GM15510 (cell line): ENCODE measurements around the gene PKNOX2.

Source experiments
- POLR2A ChIP-seq: IDR thresholded peaks from 3 replicates; pipeline ENCODE4 v1.6.1; 2011; ENCODE audit warnings: borderline replicate concordance; ENCODE audit not compliant: insufficient read length; ENCODE audit errors: extremely low read depth

PKNOX2 gene

DNA sequence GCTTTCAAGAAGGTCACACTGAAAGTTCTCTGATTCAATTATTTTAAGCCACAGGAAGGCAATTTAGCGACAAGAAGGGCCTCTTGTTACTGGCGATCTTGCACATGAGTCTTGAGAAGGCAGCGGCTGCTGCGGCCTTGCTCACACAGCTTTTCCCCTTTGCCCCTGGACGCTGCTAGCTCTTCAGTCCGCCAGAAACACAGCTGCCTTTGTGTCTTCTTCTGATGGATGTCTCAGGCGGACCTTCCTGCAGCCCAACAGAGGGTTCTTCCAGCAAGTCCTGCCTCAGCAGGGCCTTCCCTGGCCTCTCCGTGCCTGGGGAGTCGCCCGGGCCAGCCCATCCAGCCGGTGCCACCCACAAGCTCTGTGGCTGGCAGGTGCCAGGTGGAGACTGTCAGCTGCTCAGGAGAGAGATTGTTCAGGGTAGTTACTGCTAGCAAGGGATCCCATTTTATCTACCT lies 59.4 kb downstream of the PKNOX2 start:
- no peak for TF ChIP-seq POLR2A

DNA sequence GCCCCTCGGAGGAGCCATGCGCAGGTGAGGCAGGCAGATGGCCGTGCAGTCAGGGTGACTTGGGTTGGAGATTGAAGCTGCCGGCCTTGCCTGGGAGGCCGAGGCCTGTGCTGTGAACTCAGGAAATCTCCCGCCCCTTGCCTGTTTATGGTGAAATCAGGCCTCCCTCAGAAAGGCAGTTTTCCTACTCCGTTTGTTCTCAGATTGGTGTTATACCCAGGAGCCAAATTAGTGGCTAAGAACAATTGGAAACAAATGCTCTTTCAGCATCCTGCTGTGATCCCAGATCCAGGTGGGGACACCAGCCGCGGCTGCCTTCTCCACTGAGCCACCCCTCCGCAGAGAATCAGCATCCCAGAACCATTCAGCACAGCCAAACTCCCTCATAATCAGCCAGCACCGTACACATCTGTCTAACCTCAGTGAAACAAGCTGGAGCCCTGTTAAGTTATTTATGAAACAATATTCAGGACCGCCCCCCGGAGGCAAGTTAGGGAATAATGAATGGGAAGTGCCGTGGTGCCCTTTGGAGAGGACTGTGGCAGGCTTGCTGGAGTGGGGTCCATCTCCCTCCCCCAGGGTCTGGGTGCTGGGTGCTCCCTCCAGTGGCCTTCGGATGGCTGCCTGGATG lies 60.0 kb downstream of the PKNOX2 start:
- no peak for TF ChIP-seq POLR2A

DNA sequence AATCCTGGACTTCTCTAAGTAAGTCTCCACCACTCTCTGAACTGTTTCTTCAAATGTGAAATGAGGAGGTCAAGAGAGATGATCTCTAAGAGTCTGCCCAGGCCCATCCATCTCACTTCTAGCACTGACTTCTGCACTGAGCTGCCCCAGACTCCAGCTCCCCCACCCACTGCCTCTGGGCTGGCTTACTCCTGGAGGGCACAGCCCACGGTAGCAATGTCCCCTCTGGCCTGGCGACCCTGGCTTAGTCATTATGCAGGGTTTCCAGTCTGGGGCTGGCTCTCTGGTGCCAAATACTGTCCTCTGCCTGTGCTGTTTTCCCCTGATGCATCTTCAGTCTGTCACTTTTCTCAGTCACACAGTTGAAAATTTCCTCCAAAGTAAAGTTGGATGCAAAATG lies 60.9 kb downstream of the PKNOX2 start:
- no peak for TF ChIP-seq POLR2A

DNA sequence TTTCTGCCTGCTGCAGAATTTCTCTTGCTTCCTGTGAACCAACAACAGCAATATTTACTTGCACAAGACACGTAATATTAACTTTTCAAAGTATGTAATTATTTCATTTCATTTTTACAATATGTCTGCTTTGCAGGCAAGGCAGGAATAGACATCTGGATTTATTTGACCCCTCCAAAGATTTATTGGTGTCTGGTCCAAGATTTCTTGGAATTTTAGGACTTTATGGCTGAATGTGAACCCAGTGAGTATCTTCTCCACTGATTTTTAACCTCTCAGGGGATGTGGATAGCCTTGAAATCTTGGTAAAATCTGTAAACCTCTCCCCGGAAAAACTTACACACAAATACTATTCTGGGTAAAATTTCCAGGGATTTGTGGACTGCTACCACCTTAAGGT lies 61.5 kb downstream of the PKNOX2 start:
- no peak for TF ChIP-seq POLR2A

DNA sequence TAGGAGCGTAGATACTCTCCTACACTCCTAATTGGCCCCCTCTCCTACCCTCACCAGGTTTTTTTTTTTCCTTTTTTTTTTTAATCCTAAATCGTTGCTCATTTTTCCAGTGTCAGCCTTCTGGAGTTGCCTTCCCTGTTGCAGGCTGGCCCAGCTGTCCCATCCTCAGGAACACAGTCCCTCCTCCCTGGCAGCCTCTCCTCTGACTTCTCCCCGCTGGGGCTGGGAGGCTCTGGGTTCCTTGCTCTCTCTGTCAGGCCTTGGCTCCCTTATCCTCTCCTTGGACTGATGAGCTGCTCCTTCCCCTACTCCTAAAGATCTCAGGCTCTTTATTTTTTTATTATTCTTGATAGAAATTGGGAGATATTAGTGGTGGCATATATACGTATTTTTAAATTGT lies 62.2 kb downstream of the PKNOX2 start:
- TF ChIP-seq POLR2A: no peak

DNA sequence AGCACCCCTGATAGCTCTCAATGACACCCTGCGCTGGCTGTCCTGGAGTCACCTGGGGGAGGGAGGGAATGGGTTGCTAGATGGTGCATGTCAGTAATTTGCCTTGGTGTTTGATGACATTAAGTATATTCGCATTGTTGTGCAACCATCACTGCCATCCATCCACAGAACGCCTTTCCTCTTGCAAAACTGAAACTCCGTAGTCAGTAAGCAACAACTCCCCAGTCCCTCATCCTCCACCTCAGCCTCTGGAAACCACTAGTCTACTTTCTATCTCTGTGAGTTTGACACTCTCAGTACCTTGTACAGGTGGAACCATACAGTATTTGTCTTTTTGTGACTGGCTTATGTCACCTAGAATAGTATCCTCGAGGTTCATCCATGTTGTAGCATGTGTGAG lies 62.6 kb downstream of the PKNOX2 start:
- TF ChIP-seq POLR2A: no peak

DNA sequence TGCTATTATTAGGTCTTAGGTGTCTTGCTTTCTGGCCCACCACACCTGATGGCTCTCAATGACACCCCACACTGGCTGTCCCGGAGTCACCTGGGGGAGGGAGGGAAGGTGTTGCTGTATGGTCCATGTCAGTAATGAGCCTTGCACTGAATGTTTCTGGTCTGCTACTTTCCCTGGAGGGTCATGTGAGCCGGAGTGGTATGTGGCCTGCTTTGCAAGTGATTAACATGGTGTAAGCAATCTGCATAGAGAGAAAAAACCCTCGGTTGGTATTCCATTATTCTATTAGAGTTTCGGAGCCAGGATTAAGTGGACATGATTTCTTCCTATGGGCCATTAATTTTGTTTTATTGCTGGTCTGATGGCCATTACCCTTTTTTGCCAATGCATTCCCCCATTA lies 63.9 kb downstream of the PKNOX2 start:
- no peak for TF ChIP-seq POLR2A

DNA sequence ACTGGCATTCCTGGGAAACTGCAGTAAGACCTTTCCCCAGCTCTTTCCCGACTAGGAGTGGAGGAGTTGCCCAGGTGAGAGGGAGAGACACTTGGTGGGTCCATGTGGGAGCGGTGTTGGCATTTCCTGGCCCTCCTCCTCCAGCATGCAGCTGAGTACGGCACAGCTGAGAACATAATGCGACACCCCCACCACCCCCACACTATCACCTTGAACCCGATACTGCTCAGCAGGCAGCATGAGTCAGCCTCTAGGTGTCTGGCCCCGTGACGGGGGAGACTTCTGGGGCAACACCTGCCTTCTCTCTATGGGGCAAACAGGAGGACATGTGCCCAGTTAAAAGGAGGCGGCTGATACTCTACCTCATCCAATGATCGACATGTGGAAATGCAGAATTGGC lies 64.4 kb downstream of the PKNOX2 start:
- TF ChIP-seq POLR2A: no peak

DNA sequence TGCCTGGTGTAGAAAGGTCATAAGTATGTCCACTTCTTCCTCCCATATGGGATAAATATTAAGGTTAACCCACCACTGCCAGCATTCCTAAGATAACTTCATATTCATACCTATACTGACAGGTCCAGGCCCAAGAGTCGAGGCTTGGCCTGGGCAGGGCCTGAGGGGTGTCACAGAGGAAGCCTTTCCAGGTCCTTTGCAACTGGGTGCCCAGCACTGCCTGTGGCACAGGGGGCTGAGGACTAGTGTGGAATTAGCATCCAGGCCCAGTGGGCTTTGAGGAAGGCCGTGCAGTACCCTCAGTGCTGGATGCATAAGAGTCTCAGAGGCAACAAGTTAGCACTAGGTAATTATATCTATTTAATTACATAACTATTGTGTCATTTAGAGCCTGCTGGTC lies 65.4 kb downstream of the PKNOX2 start:
- no peak for TF ChIP-seq POLR2A

DNA sequence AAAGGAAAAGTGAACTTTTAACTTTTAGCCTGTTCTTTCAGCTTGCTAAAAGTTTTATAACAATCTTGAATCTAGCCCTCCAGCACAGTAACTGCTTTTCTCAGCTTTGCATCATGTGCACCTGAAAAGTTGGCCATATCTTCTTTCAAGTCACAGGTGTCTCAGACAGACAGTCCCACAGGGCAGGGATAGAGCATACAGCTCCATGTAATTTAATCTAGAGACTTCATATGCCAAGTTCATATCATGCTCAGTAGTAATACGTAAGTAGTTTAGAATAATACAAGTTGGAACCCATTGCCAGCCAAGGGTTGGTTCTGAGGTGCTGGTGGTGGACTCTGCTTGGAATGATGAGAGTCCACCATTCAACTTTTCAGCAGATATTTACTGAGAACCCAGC lies 68.6 kb downstream of the PKNOX2 start:
- TF ChIP-seq POLR2A: no peak

DNA sequence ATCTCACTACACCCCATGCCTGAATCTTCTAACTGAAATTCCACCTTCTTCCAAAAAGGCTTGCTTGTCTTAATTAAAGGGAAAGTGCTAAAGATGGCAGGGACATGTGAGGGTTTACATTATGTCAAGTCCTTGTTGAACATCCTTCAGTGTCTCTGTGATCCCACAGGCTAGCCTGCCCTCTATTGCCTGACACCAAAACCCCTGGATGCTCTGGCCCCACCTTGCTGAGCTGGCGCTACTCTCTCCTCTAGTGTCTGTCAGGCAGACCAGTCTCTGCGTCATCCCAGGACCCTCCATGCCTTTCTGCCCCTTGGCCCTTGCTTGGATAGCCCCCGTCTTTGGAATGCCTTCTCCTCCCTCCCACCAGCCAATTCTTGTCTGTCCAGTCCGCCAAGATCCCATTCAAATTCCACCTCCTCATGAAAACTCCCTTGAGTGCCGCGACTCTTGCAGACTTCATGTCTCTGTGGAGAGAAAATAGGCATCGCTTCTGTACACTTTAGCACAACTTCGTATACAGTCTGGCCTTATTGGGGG lies 69.3 kb downstream of the PKNOX2 start:
- TF ChIP-seq POLR2A: no peak

DNA sequence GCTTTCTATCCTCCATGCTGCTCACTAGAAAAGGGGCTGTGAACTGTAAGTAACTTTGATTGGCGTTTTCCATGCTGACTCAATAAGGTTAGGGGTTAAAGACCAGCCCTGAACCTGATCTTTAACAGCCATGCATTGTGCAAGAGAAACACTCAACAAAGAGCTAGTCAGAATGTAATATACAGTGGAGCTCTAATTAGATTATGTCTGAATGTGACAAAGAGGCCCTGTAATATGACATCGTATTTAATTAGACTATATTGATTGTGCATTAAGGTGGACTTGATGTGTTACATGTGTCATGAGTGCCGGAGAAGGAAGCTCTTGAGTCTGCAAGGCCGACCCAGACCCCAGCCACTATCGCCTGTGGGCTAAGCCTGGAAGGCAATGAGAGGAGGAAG lies 70.5 kb downstream of the PKNOX2 start:
- no peak for TF ChIP-seq POLR2A

DNA sequence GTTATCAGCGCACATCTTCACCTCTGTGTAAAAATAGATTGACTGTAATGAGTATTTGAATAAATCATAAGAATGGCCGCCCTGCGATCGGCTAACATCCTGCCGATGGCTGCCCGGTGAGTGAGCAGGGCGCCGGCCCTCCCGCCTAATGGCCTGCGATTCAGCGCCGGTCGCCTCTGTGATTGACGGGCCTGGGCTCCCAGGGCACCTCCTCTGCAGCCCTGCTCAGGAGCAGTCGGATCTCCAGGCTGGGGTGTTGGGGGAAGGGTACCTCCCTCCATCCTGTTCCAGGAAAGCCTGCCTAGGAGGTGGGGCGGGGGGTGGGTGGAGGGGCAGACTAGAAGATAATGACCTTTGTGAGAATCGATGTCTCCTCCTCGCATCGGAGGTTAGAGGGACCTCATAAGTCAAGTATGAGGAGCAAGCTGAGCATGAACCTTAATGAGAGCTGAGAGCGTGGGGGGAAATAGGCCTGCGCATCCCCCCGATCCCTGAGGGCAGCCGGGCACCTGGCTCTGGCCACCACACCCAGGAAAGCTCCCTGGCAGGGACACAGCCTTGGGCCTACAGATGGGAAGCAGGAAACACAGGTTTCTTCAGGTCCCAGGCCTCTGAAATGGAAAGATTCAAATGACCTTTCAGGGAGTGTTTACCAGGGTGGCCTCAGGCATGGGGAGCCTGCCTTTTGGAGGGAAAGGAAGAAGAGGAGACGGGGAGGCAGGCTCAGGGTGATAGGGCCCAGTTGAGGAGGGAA lies 71.7 kb downstream of the PKNOX2 start:
- no peak for TF ChIP-seq POLR2A

DNA sequence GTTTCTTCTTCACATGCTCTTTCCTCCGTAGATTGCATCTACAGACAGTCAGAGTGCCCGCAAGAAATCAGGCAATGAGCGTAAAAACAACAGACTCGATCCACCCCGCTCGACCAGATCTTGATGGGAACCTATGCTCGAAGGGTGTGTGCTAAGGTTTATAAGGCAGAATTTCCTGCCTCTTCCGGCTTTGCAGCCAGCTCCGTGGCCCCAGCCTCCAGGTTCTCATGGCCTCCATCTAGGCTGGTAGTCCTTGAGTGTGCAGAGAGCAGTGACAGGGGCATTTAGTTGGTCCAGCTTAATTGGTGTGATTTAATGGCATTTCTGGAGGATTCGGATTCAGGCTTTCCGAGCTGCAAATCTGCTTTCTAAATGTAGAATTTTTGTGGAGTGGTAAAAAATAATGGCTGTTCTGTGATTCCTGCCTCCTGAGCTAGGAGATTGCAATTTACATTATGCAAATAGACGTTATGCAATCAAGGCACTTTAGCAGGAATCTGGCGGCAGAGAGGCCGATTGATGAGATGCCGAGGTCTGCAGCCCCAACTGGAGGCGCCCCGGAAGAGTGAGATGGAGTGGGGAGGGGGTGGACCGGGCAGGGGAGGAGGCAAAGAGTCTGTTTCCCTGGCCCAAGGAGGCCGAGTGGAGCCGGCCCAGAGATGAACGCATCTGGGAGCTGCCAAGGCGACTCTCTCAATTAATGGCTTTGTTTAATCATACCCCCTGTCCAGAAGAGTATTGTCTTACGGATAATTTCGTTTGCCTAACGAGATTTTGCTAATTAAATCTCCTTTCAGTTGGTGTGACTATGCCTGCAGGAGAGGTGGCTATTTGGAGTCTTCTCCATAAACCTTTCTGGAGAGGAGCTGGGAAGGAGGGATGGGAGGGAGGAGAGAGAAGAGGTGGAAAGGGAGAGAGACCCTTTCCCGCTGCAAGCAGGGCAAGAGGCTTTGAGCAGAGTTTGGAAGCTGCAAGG lies 75.3 kb downstream of the PKNOX2 start:
- TF ChIP-seq POLR2A: no peak

DNA sequence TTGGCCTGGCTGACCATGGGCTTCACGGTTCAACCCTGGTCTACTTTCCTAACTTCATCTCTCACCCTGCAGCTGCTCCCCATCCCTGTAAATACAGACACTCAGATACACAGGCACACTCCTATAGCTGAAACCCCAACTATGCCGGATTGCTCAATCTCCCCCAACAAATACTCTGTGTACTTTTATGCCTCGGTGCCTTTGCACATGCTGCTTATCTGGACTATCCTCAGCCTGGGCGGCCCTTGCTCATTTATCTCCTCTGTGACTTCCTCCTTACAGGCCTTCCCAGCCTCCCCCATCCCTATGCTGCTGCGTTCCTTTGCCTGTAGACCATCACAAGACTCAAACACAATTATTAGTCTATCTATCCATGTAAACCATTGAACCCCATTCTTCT lies 76.6 kb downstream of the PKNOX2 start:
- TF ChIP-seq POLR2A: no peak
